Activated T-cell treated with anti-CD3 and anti-CD28 coated beads for 24 hours (primary cell): Measurements from ENCODE around the gene SLC35E2B.

Experiments
- DNase-seq: peaks from one replicate; pipeline ENCODE4 v3.0.0-alpha.2; 2020; ENCODE audit warnings: low read depth

Gene SLC35E2B

GRCh38 chr1:1609822-1610485, 82.6 kb downstream of the SLC35E2B start:
- no peak for DNase-seq
